ENCODE results near the gene PIGU. TPM values are rescaled to one million over a fixed set of nuclear protein-coding genes. Genes with fewer than 3 reads are reported as not detected.
A peak's percentile ranks its signal among the peaks of the same experiment; 100 is the strongest.

PIGU gene
- total and polyA plus RNA-seq, 2 of the 13 experiments (the other 11 are each of a cell fraction or from before 2014, with no cell fraction given), result 45.5 to 231 TPM

DNA sequence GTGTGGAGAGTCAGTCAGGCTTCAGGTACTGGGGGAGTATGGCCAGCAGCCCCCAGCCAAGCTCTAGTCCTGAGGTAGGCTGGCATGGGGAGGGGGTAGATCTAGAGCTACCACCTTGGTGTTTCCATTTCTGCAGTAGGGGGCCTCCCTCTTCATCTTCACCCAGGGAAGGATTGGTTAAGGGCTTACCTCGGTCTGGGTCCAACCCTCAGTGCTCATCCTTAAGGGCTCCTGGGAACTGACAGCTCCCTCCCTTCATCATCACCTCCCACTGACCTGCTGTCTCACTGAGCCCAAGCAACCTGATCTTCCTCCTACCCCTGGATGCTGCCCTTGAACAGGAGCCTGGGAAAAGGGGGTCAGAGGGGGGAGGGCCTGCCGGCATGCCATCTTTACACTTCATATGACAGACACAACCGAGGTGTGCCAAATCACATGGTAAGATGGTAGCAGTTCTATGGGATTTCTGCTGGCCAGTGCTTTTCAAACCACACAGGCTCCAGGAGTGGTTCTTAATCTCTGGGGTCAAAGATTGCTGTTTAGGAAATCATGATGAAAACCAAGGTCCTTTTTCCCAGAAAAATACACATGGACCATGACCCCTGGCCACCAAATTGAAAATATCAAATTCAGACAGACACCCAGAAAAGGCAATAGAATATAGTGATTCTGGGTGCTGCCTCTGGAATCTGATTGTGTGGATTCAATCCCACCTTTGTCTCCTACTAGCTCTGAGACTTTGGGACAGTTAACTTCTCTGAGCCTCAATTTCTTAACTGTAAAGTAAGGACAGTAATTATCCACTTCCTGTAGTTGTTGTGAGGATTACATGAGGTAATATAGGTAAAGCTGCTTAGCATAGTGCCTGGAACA lies 30.3 kb upstream of the PIGU start (continued):
- TF ChIP-seq ZFP90 (CRISPR knock-in tag; IDR thresholded peaks at IDR 0.05; ENCODE audit: borderline replicate concordance) (no peak; the same call in 1 of the 2 replicates), ZMAT3 (CRISPR knock-in tag; conservative IDR thresholded peaks at IDR 0.05) (peak; percentile 84), ZNF773 (CRISPR knock-in tag; IDR thresholded peaks at IDR 0.05; ENCODE audit: borderline replicate concordance) (no peak), ZNF292 (CRISPR knock-in tag; IDR thresholded peaks at IDR 0.05; ENCODE audit: borderline replicate concordance, low read depth) (peak; percentile 60), ZKSCAN5 (CRISPR knock-in tag; IDR thresholded peaks at IDR 0.05) (0 out of 2 replicates have a peak, but pooled peaks have one; percentile 10), NCOA2 (CRISPR knock-in tag; IDR thresholded peaks at IDR 0.05) (peak; percentile 91), ELF3 (CRISPR knock-in tag; IDR thresholded peaks at IDR 0.05) (peak; percentile 86), NFYB (CRISPR knock-in tag; IDR thresholded peaks at IDR 0.05) (no peak), MIXL1 (CRISPR knock-in tag; IDR thresholded peaks at IDR 0.05) (peak; percentile 87), ZNF678 (CRISPR knock-in tag; IDR thresholded peaks at IDR 0.05) (no peak), ZMYM2 (CRISPR knock-in tag; IDR thresholded peaks at IDR 0.05) (peak; percentile 81), BCL6 (CRISPR knock-in tag; IDR thresholded peaks at IDR 0.05) (peak; percentile 95), PLRG1 (conservative IDR thresholded peaks at IDR 0.05) (no peak), DPF2 (CRISPR knock-in tag; IDR thresholded peaks at IDR 0.05; ENCODE audit: borderline replicate concordance, low read depth) (peak; percentile 62; the same call in 1 of the 2 replicates), EHMT2 (IDR thresholded peaks at IDR 0.05; ENCODE audit: borderline replicate concordance, low read depth, low read length) (peak; percentile 54; the same call in 1 of the 2 replicates)
- TF ChIP-seq, protein P1, sequence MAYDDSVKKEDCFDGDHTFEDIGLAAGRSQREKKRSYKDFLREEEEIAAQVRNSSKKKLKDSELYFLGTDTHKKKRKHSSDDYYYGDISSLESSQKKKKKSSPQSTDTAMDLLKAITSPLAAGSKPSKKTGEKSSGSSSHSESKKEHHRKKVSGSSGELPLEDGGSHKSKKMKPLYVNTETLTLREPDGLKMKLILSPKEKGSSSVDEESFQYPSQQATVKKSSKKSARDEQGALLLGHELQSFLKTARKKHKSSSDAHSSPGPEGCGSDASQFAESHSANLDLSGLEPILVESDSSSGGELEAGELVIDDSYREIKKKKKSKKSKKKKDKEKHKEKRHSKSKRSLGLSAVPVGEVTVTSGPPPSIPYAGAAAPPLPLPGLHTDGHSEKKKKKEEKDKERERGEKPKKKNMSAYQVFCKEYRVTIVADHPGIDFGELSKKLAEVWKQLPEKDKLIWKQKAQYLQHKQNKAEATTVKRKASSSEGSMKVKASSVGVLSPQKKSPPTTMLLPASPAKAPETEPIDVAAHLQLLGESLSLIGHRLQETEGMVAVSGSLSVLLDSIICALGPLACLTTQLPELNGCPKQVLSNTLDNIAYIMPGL (CRISPR knock-in tag; IDR thresholded peaks at IDR 0.05; ENCODE audit: borderline replicate concordance in 1 of 2, low read depth in 1 of 2), result peak; percentile 38 to 44; a peak in 2 of 4 replicates
- TF ChIP-seq, protein P2, sequence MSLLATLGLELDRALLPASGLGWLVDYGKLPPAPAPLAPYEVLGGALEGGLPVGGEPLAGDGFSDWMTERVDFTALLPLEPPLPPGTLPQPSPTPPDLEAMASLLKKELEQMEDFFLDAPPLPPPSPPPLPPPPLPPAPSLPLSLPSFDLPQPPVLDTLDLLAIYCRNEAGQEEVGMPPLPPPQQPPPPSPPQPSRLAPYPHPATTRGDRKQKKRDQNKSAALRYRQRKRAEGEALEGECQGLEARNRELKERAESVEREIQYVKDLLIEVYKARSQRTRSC (CRISPR knock-in tag; IDR thresholded peaks at IDR 0.05; ENCODE audit: low read depth), result 0 out of 2 replicates have a peak, but pooled peaks have one; percentile 31
- TF ChIP-seq, protein P3, sequence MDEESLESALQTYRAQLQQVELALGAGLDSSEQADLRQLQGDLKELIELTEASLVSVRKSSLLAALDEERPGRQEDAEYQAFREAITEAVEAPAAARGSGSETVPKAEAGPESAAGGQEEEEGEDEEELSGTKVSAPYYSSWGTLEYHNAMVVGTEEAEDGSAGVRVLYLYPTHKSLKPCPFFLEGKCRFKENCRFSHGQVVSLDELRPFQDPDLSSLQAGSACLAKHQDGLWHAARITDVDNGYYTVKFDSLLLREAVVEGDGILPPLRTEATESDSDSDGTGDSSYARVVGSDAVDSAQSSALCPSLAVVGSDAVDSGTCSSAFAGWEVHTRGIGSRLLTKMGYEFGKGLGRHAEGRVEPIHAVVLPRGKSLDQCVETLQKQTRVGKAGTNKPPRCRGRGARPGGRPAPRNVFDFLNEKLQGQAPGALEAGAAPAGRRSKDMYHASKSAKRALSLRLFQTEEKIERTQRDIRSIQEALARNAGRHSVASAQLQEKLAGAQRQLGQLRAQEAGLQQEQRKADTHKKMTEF (CRISPR knock-in tag; IDR thresholded peaks at IDR 0.05), result peak; percentile 75; the same call in 1 of the 2 replicates
- TF ChIP-seq, protein P4, sequence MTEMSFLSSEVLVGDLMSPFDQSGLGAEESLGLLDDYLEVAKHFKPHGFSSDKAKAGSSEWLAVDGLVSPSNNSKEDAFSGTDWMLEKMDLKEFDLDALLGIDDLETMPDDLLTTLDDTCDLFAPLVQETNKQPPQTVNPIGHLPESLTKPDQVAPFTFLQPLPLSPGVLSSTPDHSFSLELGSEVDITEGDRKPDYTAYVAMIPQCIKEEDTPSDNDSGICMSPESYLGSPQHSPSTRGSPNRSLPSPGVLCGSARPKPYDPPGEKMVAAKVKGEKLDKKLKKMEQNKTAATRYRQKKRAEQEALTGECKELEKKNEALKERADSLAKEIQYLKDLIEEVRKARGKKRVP (CRISPR knock-in tag; IDR thresholded peaks at IDR 0.05), result 0 out of 4 replicates have a peak, but pooled peaks of 1 of the 2 experiments have one; percentile 45
- TF ChIP-seq, protein P5, sequence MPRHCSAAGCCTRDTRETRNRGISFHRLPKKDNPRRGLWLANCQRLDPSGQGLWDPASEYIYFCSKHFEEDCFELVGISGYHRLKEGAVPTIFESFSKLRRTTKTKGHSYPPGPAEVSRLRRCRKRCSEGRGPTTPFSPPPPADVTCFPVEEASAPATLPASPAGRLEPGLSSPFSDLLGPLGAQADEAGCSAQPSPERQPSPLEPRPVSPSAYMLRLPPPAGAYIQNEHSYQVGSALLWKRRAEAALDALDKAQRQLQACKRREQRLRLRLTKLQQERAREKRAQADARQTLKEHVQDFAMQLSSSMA (CRISPR knock-in tag; IDR thresholded peaks at IDR 0.05), result peak; percentile 71
- TF ChIP-seq, protein P6, sequence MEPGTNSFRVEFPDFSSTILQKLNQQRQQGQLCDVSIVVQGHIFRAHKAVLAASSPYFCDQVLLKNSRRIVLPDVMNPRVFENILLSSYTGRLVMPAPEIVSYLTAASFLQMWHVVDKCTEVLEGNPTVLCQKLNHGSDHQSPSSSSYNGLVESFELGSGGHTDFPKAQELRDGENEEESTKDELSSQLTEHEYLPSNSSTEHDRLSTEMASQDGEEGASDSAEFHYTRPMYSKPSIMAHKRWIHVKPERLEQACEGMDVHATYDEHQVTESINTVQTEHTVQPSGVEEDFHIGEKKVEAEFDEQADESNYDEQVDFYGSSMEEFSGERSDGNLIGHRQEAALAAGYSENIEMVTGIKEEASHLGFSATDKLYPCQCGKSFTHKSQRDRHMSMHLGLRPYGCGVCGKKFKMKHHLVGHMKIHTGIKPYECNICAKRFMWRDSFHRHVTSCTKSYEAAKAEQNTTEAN (CRISPR knock-in tag; conservative IDR thresholded peaks at IDR 0.05), result peak; percentile 82
